ENCODE measurements around the gene TOX2. TPM values are rescaled to one million over a fixed set of nuclear protein-coding genes. Genes with fewer than 3 reads are reported as not detected.

Gene TOX2
- total and polyA plus RNA-seq, 2 of the 8 experiments (the other 6 are each of a cell fraction or from before 2014, with no cell fraction given) = 1.8 to 3.4 TPM

- peak; percentile 35 to 54 for TF ChIP-seq RAD21 (IDR thresholded peaks at IDR 0.05 in 1 of 2, conservative IDR thresholded peaks at IDR 0.05 in 1 of 2; ENCODE audit: low read depth in 2 of 2, low read length in 2 of 2)
- no peak for TF ChIP-seq ATF2 (IDR thresholded peaks at IDR 0.05; ENCODE audit: low read length)
- no peak for TF ChIP-seq CHD2 (IDR thresholded peaks at IDR 0.05; ENCODE audit: low read length)
- TF ChIP-seq KDM4A (IDR thresholded peaks at IDR 0.05; ENCODE audit: low read depth, low read length, severe bottlenecking) = no peak
- TF ChIP-seq KDM5A (IDR thresholded peaks at IDR 0.05; ENCODE audit: low read length) = no peak
These were observed 68.7 kb downstream of the TOX2 start (continued) for GRCh38 chr20:43983359-43983758.

Measured in H1 (cell line).